OCI-LY7 (cell line): ENCODE data around the gene RNU7-1. TPM values are rescaled to one million over a fixed set of nuclear protein-coding genes. Genes with fewer than 3 reads are reported as not detected.

Experiments used
- BruUV-seq: library from RNA; stranded (reverse); fragments of 400-500 nt; replicated peaks from 2 replicates; lab custom pipeline; 2021; lab: Mats Ljungman, UMichigan
- CTCF ChIA-PET: fragments of 300-600 bp; sonication (Branson Sonifier 250); formaldehyde crosslinking; loops from one replicate; lab custom pipeline; 2022; ENCODE audit warnings: antibody characterized with exemption; ENCODE audit not compliant: unreplicated experiment; lab: Charles Lee
- POLR2A ChIA-PET: fragments of 300-600 bp; sonication (Branson Sonifier 250); formaldehyde crosslinking; loops from one replicate; lab custom pipeline; 2022; ENCODE audit warnings: antibody characterized with exemption; lab: Charles Lee
- DNase-seq: peaks from one replicate; pipeline ENCODE4 v3.0.0-alpha.2; 2015; ENCODE audit warnings: low spot score
- H2AFZ ChIP-seq: fragments of 200-600 bp; sonication (generic), shearing (Covaris generic); 2 replicates; pipeline ENCODE4 v1.6.1; 2014; ENCODE audit warnings: mild to moderate bottlenecking, antibody characterized with exemption, low read length, moderate library complexity
- H3K27ac ChIP-seq: fragments of 200-600 bp; sonication (generic); 2 replicates; pipeline ENCODE4 v1.5.1; 2014; ENCODE audit warnings: mixed run types, low read depth, mild to moderate bottlenecking, moderate library complexity, low read length, inconsistent platforms; ENCODE audit not compliant: poor library complexity, severe bottlenecking
- H3K36me3 ChIP-seq: fragments of 200-600 bp; sonication (generic); 2 replicates; pipeline ENCODE4 v1.6.1; 2014; ENCODE audit warnings: mild to moderate bottlenecking, antibody characterized with exemption, low read length, moderate library complexity, mixed read lengths; ENCODE audit not compliant: insufficient read depth
- H3K4me1 ChIP-seq: fragments of 200-600 bp; sonication (generic); 2 replicates; pipeline ENCODE4 v1.5.1; 2014; ENCODE audit warnings: mild to moderate bottlenecking, low read length; ENCODE audit not compliant: insufficient read depth, poor library complexity, severe bottlenecking
- H3K4me2 ChIP-seq: fragments of 200-600 bp; sonication (generic); 2 replicates; pipeline ENCODE4 v1.6.1; 2014; ENCODE audit warnings: mild to moderate bottlenecking, low read length
- H3K4me3 ChIP-seq: fragments of 200-600 bp; sonication (generic); 2 replicates; pipeline ENCODE4 v1.5.1; 2014; ENCODE audit warnings: mild to moderate bottlenecking, low read depth, low read length; ENCODE audit not compliant: poor library complexity, severe bottlenecking
- H3K79me2 ChIP-seq: fragments of 200-600 bp; sonication (generic); 2 replicates; pipeline ENCODE4 v1.6.1; 2016; ENCODE audit warnings: low read depth, mild to moderate bottlenecking, low read length, moderate library complexity, mixed read lengths; ENCODE audit not compliant: insufficient read depth
- H3K9me2 ChIP-seq: fragments of 200-600 bp; sonication (generic); 2 replicates; pipeline ENCODE4 v1.6.1; 2016; ENCODE audit warnings: mild to moderate bottlenecking, low read length, mixed read lengths; ENCODE audit not compliant: insufficient read depth
- H3K9me3 ChIP-seq: fragments of 200-600 bp; sonication (generic); 2 replicates; pipeline ENCODE4 v1.6.1; 2014; ENCODE audit warnings: mild to moderate bottlenecking, mixed run types, low read length, mixed read lengths
- H4K20me1 ChIP-seq: fragments of 200-600 bp; sonication (generic); 2 replicates; pipeline ENCODE4 v1.6.1; 2014; ENCODE audit warnings: mild to moderate bottlenecking, antibody characterized with exemption, low read length, moderate library complexity, mixed read lengths; ENCODE audit not compliant: insufficient read depth
- CTCF ChIP-seq: fragments of 200-600 bp; sonication (generic); conservative IDR thresholded peaks from 2 replicates; pipeline ENCODE4 v1.5.1; 2014; ENCODE audit warnings: mild to moderate bottlenecking, antibody characterized with exemption, low read length, moderate library complexity, mixed read lengths
- EZH2phosphoT487 ChIP-seq: fragments of 200-600 bp; sonication (generic); IDR thresholded peaks from 2 replicates; pipeline ENCODE4 v1.6.1; 2018; ENCODE audit warnings: low read depth, borderline replicate concordance, mild to moderate bottlenecking, mixed run types, antibody characterized with exemption, low read length, moderate library complexity, mixed read lengths
- intact Hi-C: fragments of 100-400 bp; cut with micrococcal nuclease; formaldehyde crosslinking; loops from one replicate; pipeline ENCODE4 v1.10.0; 2022; ENCODE audit not compliant: unreplicated experiment
- total RNA-seq, 2 experiments: library from RNA; depleted of rRNA in 1 of 2; stranded (reverse); fragments of >200 nt in 1 of 2; shearing (Covaris generic) in 1 of 2; gene quantifications; 2 replicates each; pipeline ENCODE4 v1.2.3, GENCODE V29; 2014 to 2022

The RNU7-1 gene
- total RNA-seq, 2 experiments from 2014 or later, result not detected

- ChIA-PET CTCF (no interaction called here), POLR2A (interaction anchor here (0.6 to 1.5 kb wide), 4 partner anchors 8 to 48 kb away, joined by 3 to 4 read pairs (median 3); partner anchors contain the start of genes C12orf57, LRRC23 and RNU7-1)
- H4K20me1 ChIP-seq, result no peaks in the 10 kb centered on the region
- BruUV-seq, result no TSS peak
- intact Hi-C loops, result loop anchor here (2.0 to 5.0 kb wide), 3 partner anchors 37 to 63 kb away; partner anchors contain the start of genes EMG1, PHB2 and SPSB2
- peak overlapping the region; percentile 81 for H3K4me3 ChIP-seq
- no peaks in the 10 kb centered on the region for H3K9me3 ChIP-seq
- no peak overlapping the region for H3K27ac ChIP-seq
- H2AFZ ChIP-seq, result no peak overlapping the region
- peaks cover 20% of the 10 kb centered on the region for H3K4me1 ChIP-seq
- DNase-seq, result no peak
- H3K36me3 ChIP-seq, result peaks cover 7% of the 10 kb centered on the region; the same call in 1 of the 2 replicates
- peaks cover 5% of the 10 kb centered on the region; the same call in 1 of the 2 replicates for H3K79me2 ChIP-seq
- peak overlapping the region; percentile 86 for H3K4me2 ChIP-seq
- H3K9me2 ChIP-seq, result no peaks in the 10 kb centered on the region
- TF ChIP-seq EZH2phosphoT487 (no peak), CTCF (no peak)
Observed at GRCh38 chr12:6935371-6936193, 8.0 kb upstream of the RNU7-1 start.

- Histone ChIP-seq H3K9me3 (no peaks in the 10 kb centered on the region), H4K20me1 (no peaks in the 10 kb centered on the region), H3K4me3 (peak overlapping the region; percentile 81), H3K9me2 (no peaks in the 10 kb centered on the region), H3K4me2 (peak overlapping the region; percentile 86), H3K4me1 (peaks cover 20% of the 10 kb centered on the region), H2AFZ (no peak overlapping the region), H3K36me3 (peaks cover 7% of the 10 kb centered on the region; the same call in 1 of the 2 replicates), H3K79me2 (peaks cover 5% of the 10 kb centered on the region; the same call in 1 of the 2 replicates), H3K27ac (peak overlapping the region; percentile 87)
- BruUV-seq, result no TSS peak
- DNase-seq, result no peak
- TF ChIP-seq CTCF, result no peak
- no peak for TF ChIP-seq EZH2phosphoT487
- intact Hi-C loops, result loop anchor here (2.0 to 5.0 kb wide), 3 partner anchors 36 to 63 kb away; partner anchors contain the start of genes EMG1, PHB2 and SPSB2
- ChIA-PET CTCF (interaction anchor here (0.6 kb wide), 1 partner anchor 44 kb away, joined by 3 read pairs; no protein-coding TSS in a partner anchor), POLR2A (interaction anchor here (0.6 to 2.2 kb wide), 7 partner anchors 12 to 57 kb away, joined by 3 to 8 read pairs (median 4); partner anchors contain the start of gene LRRC23)
Observed at GRCh38 chr12:6936194-6936635, 7.4 kb upstream of the RNU7-1 start.
